ENCODE data around the gene SMYD3.

GRCh38 chr1:246416261-246416660, 90.8 kb downstream of the SMYD3 start:
- TF ChIP-seq POLR2A (IDR thresholded peaks at IDR 0.05) (no peak), CTCF (IDR thresholded peaks at IDR 0.05) (no peak)

Data from heart left ventricle (tissue), 13 donors.